GM18861 (cell line): ENCODE measurements around the gene CAT.
"Not testable (repeated sequence)": the region's sequence is repeated elsewhere in the genome, so short reads cannot be mapped to it uniquely, and the experiment has no call there.

Source experiments
- ATAC-seq: cut with Tn5 transposase; IDR thresholded peaks from one replicate; pipeline ENCODE4 v1.9.1; 2021; ENCODE audit not compliant: unreplicated experiment

CAT gene

GRCh38 chr11:34424826-34425225, 13.9 kb upstream of the CAT start:
- not testable (repeated sequence) for ATAC-seq

GRCh38 chr11:34425360-34425759, 13.4 kb upstream of the CAT start:
- ATAC-seq, result no peak

- no peak for ATAC-seq
Observed at GRCh38 chr11:34425867-34426266, 12.9 kb upstream of the CAT start.

- ATAC-seq, result no peak
Observed at GRCh38 chr11:34426766-34427185, 12.0 kb upstream of the CAT start.

- no peak for ATAC-seq
Observed at GRCh38 chr11:34427186-34427805, 11.4 kb upstream of the CAT start.

GRCh38 chr11:34431979-34432378, 6.8 kb upstream of the CAT start:
- ATAC-seq, result no peak

- no peak for ATAC-seq
Observed at GRCh38 chr11:34432822-34433221, 5.9 kb upstream of the CAT start.

- ATAC-seq, result no peak
Observed at GRCh38 chr11:34433899-34434298, 4.8 kb upstream of the CAT start.

- ATAC-seq, result no peak
Observed at GRCh38 chr11:34437224-34438125, 1.3 kb upstream of the CAT start.

- ATAC-seq, result no peak
Observed at GRCh38 chr11:34439610-34440198, 970 bp downstream of the CAT start.

- no peak for ATAC-seq
Observed at GRCh38 chr11:34441814-34442213, 3.1 kb downstream of the CAT start.

- no peak for ATAC-seq
Observed at GRCh38 chr11:34443136-34443535, 4.4 kb downstream of the CAT start.

GRCh38 chr11:34444428-34444827, 5.7 kb downstream of the CAT start:
- no peak for ATAC-seq

GRCh38 chr11:34445956-34446355, 7.2 kb downstream of the CAT start:
- no peak for ATAC-seq

- no peak for ATAC-seq
Observed at GRCh38 chr11:34446386-34446785, 7.7 kb downstream of the CAT start.

- no peak for ATAC-seq
Observed at GRCh38 chr11:34447044-34447443, 8.3 kb downstream of the CAT start.

GRCh38 chr11:34448223-34448994, 9.7 kb downstream of the CAT start:
- no peak for ATAC-seq

- ATAC-seq, result peak; percentile 72
Observed at GRCh38 chr11:34449013-34449412, 10.3 kb downstream of the CAT start.

GRCh38 chr11:34451053-34451452, 12.3 kb downstream of the CAT start:
- no peak for ATAC-seq

GRCh38 chr11:34454308-34455032, 15.7 kb downstream of the CAT start:
- ATAC-seq, result no peak

- no peak for ATAC-seq
Observed at GRCh38 chr11:34457607-34458006, 18.9 kb downstream of the CAT start.
